HG02623 (cell line): Measurements from ENCODE around the gene CDCA4.
"Not testable (repeated sequence)": the region's sequence is repeated elsewhere in the genome, so short reads cannot be mapped to it uniquely, and the experiment has no call there.

ENCODE experiments used
- ATAC-seq: cut with Tn5 transposase; IDR thresholded peaks from one replicate; pipeline ENCODE4 v1.9.1; 2021; ENCODE audit warnings: moderate library complexity; ENCODE audit not compliant: unreplicated experiment

The CDCA4 gene

DNA sequence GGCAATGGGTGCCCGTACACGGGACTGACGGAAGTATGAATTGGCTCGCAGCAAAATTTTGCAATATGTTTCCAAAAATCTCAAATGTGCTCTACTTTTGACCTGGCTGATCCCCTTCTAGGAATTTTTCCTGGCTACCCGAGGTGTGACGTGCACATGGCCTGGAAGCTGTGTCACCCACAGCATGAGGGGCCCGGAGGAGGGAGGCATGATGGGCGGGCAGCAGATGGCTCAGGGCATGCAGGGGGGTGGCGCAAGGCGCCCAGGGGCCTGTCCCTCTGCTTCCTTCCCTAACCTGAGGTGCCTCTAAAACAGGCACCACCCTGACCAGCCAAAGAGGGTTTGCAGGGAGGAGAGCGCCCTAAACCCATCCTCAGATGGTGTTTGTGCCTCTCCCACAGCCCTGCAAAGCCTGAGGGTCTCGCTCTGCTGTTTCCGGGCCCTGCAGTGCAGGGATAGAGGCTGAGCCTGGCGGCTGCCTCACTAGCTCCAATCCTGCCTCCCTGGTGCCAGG is 37.7 kb upstream of the CDCA4 start:
- ATAC-seq, result no peak

DNA sequence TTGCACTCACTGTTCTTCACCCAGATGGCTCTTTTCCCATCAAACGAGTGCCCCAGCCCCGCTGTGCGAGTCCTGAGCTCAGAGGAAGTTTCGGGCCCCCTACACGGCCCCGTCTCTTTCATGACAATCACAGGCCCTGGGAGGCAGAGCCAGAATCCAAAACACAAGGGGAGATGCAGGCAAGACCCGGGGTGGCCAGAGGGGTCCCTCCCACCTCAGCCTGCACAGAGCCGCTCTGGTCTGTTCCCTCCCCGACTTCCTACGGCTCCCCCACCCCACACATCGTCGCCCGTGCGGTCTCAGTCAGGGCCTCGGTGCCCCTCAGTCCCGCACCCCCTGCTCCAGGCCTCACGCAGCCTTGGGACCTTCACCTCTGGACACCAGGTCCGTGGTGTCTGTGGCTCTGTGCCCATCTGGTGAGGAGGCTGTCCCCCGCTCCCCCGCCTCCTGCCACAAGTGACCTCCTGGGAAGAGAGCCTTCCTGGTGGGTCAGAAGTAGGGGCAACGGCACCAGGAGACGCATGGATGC is 35.5 kb upstream of the CDCA4 start:
- no peak for ATAC-seq

DNA sequence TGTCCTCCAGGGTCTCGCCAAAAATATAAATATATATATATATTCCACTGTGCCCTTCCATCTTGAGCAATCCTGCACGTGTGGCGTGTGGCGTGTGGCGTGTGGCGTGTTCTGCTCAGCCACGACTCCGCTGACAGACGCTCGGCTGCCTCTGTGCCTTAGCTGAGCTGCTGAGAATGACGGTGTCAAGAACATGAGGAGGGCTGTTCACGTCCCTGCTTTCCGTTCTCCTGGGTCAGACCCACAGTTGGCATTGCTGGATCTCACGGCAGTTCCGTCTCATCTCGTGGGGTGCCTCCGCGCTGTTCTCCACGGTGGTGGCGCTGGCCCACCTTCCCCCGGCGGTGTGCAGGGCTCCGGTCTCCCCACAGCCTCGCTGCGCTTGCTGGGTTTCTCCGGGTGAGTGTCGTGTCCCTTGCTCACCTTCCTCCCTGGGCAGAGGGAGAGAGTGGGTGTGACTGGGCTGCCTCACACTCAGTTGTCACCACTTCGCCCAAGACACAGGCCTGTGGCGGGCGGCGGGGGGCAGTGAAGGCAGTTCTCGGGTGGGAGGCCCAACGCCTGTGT is 34.9 kb upstream of the CDCA4 start:
- ATAC-seq, result no peak

DNA sequence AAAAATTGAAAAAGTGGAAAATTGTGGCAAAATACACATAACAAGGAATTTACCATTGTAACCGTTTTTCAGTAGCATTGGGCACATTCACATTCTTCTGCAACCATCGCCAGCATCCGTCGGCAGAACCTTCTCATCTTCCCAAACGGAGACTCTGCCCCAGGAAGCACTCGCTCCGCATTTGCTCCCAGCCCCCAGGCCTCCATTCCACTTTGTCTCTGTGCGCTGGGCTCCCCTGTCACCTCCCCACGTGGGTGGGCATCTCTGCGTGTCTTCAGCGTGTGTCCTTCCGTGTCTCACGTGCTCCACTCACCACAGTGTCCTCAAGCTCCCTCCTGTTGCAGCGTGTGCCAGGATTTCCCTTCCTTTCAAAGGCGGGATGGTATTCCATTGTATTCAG is 34.5 kb upstream of the CDCA4 start:
- ATAC-seq, result no peak

DNA sequence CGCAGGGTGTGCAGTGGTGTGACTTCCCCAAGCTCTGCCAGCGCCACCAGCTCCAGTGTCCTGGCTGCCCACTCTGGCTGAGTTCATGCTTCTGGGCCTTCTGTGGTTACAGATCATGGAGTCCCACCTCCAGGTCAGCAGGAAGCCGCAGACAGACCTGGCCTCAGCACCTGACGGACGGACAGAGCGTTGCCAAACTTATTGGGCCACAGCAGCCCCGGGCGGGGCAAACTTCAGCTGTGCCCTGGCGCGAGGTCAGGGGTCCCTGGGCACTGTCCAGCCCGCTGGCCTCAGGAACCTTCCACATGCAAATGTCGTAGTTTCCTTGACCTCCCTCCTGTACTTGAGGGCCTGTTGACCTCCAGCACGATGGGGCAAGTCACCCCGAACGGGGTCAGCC is 33.1 kb upstream of the CDCA4 start:
- ATAC-seq, result no peak

DNA sequence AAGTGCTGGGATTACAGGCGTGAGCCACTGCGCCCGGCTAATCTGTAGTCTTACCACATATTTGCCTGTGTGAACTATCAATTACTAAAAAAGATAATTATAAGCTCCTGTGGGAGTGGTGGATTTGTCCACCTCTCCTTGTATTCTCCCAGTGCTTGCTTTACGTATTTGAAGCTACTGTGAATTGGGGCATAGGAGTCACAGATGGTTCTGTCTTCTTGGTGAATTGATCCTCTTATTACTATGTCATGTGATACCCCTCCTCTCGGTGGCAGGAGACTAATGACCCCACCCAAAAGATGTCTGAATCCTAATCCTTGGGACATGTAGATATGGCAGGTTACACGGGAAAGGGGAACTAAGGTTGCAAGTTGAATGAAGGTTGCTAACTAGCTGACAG is 32.5 kb upstream of the CDCA4 start:
- no peak for ATAC-seq

DNA sequence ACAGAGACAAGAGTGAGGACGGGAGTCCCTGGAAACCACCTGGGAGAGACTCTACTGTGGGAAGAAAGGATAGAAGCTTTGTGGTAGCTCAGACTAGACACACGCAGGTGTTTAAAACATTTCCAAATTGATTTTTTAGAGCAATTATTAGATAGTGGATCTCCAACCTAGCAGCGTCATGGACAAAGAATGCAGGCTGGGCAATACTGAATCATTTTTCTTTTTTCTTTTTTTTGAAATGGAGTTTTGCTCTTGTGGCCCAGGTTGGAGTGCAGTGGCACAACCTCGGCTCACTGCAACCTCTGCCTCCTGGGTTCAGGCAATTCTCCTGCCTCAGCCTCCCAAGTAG is 31.2 kb upstream of the CDCA4 start:
- no peak for ATAC-seq

DNA sequence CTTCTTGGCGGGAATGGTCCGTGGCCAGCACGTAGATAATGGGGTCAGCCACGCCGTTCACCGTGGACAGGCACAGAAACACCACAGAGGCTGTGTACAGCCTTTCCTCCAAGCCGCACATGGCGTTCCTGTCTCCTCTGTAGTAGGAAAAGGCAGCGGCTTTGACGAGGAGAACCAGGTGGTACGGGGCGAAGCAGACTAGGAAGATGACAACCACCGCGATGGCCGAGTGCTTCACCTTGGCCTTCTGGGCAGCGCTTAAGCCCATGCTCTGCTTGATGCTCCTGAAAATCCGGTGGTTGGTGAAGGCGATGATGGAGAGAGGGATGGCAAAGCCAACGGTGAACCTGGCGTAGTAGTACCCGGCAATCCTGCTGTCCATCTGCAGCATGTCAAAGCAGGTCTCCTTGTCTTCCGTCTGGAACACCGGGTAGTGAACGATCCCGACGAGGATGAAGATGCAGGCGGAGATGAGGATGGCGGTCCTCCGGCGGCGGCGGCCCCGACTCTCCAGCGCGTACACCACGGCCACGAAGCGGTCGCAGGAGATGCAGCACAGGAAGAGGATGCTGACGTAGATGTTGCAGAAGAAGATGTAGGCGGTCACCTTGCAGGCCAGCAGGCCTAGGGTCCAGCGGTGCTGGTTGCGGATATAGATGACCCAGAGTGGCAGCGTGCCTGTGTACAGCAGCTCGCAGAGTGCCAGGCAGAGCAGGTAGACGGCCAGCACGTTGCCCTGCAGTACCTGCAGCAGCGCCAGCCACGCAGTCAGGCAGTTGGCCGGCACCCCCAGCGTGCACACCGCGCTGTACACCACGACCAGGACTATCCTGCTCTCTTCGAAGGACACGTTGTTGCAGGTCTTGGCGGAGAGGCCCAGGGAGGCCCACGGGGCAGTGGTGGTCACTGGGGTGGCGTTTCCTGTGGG is 30.6 kb upstream of the CDCA4 start:
- ATAC-seq, result no peak

DNA sequence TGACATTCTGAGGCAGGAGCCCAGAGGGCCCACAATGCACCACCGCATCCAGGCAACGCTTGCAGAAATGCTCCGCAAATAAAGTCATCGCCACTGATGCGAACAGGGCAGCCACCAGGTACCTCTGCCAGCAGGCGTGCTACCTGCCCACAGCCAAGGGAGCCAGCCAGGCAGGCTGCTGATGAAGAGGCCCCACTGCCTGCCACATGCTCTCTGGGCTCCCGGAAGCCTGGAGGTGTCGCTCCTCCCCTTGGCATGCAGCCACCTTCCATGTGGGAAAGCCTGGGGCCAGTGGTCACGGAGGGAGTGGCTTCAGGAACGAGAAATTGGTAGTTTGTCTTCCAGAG is 29.6 kb upstream of the CDCA4 start:
- ATAC-seq, result no peak

DNA sequence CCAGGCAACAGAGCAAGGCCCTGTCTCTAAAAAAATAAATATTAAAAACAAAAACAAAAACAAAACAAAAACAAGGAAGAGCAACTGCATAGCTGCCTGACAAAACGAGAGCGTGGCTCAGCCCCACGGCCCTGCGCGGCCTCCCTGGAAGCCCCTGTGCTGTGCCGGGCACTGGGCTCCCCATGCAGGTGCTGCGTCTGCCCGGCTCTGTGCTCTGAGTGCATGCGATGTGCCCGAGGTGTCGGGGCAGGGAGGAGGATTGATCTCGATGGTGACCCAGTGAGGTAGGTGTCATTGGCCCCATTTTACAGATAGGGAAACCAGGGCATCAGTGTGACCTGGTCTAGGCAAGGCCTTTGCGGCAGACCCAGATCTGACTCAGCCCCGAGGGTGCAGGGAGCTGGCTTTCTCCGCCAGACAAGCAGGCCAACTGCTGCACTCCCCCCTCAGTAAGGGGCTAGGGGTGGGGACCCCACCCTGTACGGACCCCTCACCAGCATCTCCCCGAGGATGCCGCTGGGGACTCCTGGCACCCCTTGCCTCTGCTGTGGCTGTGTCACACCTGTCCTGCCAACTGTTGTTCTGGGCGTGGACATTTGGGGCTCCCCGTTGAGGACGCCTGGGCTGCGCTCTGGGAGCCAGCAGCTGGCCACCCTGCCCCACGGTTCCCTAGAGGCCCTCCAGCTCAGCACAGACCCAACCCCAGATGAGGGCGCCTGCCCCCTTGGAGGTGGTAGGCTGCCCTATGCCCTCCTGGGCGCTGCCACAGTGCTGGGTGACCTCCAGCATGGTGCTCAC is 29.1 kb upstream of the CDCA4 start:
- no peak for ATAC-seq

DNA sequence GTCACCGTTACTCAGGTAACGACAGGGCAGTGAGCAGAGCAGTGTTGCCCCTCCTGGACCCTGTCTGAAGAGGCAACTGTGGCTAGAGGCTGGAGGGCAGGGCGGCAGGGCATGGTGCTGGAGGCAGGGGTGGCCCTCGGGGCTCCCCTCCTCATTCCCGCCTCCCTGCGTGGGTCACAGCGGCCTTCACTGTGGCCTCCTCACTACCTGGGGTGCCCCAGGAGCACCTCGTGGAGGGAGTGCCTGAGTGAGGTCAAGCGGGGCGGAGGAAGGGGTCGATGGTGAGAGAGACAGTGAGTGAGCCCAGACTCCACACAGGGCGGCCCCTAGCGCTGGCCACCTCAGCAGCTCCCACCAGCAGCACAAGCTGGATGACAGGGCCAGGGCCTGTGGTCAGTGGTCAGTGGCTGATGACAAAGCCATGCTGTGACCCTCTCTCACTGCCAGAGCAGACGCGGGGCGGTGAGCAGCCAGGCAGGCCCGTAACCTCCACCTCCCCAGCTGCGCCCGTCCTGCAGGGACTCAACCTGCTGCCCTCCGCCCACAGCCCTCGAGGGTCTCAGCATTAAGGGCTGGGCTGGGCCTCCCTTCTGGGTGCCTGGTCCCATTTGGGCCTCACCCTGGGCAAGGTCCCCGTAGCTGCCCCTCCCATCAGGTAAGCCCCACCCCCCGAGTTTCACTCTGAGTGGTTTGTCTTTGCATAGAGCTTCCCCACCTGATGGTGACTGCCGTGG is 26.6 kb upstream of the CDCA4 start:
- ATAC-seq, result no peak

DNA sequence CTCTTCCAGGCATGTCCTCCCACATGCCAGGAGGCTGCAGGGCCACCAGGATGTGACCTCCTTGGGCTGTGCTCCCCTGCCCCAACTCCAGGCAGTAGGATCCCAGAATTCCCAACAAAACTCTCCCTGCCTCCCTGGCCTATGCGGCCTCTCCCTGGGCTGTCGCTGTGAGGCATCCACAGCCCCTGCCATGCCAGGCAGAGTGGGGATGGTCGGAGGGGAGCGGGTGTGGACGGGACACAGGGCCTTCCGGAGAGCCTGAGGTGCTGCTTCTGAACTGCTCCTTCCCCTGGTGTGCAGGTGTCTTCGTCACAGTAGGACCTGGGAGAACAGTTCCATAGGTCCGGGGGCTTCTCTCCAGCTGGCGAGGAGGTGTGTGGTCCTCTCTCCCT is 26.0 kb upstream of the CDCA4 start:
- no peak for ATAC-seq

DNA sequence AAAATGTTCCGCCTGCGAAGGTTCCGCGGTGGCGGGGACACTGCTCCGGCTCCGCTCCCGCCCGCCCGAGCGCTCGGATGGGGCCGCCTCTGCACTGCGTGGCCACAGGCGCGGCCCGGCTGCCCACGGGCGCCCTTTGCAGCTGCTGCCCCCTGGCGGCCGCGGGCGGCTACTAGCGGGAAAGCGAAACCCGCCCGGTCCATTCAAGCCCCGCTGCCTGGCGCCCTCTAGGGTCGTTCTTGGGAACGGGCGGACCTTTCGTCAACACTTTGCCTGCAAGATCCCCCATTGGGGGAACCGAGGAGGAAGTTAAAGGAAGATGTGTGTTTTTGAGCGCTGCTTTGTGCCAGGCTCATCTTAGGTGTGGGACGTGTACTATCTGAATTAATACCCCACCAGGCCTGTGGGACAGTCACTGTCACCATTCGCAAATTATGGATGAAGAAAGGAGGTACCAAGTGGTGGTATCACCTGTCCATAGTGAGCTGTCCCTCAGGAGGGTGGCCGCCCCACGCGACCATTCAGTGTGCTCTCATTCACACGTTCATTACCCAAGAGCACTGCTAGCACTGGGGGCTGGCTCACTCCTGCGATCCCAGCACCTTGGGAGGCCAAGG is 24.9 kb upstream of the CDCA4 start:
- ATAC-seq, result peak; percentile 67

DNA sequence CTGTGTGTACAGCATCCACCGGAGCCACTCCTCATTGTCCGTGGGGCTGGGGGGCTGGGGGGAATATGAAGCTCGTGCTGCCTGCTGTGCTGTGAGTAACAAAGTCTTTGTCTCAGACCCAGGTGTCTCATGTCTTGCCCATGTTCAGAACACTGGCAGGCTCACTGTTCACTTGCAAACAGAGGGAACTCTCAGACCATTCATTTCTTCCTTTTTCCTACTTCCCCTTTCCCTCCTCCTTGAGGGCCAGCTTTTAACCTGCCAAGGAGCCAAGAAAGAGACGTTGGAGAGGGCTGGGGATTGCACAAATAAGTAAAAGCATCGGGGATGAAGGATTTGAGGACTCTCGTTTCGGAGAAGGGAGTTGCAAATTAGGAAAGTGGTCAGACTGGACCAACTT is 22.8 kb upstream of the CDCA4 start:
- no peak for ATAC-seq

DNA sequence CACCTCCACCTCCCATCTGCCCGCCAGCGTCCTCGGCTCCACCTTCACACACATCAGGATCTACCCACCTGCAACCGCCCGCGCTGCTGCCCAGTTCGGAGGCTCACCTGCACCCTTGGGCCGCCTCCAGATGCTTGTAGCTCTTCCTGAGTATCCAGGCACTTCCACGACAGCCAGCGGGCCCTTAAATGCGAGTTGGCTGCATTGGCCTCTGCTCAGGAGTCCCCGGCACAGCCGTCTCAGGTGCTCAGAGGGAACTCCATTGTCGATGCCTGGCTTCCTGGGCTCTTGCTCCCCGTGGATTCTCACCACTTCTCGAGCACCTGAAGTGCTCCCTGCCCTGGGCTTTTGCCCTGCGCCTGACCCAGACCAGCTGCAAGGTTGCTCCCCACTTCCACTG is 21.9 kb upstream of the CDCA4 start:
- ATAC-seq, result no peak

DNA sequence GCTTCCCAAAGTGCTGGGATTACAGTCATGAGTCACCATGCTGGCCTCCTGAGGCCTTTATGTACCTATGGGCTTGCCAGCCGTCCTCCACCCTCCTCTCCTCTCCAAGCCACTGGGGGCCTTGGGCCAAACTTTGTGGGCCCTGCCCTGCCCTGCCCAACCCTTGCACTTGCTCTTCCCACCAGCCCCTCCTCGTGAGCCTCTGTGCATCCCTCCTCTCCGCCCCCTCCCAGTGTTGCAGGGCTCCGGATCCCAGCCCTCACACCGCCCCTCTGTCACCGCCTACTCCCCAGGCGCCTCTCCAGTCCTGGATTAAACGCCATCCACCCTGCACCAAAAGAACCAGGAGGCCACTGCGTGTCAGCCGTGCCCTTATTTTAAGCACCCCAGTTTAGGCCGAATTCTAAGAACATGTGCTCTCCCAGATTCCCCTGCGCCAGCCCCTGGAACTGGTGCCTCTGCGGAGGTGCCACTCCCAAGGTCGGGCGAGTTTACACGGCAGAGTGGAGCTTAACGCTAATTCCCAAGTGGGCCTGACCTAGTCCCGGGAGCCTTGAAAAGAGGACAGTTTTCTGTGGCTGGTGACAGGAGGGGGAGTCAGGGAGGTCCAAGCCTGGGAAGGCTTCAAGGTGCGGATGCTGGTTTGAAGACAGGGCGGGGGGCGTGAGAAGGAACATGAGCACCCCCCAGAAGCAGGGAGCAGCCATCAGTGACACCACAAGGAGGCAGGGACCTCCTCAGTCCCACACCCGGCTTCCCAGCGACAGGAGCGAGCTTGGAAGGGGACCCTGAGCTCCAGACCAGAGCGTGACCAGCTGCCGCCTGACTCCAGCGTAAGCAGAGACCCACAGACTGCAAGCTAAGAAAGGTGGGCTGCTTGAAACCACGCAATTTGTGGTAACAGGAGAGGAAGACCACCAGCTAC is 21.2 kb upstream of the CDCA4 start:
- no peak for ATAC-seq

DNA sequence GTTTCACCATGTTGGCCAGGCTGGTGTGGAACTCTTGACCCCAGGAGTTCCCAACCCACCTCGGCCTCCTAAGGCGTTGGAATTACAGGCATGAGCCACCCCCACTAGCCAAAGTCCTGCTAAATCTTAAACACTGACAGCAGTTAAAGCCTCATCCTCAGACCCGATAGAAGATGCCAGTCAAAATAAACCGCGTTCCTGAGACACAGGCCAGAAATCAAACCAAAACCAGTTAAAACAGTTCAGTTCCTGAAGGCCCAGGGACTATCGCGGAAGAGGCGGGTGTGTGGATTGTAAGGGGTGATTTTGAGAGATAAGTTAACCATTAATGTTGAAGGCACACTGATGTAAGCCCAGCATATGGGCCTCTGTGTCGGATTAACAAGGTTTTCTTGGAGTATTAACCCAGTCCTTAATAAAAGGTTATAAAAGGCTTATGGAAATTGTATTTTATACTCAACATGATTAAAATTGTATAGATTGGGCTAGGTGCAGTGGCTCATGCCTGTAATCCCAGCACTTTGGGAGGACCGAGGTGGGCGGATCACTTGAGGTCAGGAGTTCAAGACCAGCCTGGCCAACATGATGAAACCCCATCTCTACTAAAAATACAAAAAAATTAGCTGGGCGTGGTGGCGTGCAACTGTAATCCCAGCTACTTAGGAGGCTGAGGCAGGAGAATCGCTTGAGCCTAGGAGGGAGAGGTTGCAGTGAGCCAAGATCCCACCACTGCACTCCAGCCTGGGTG is 18.7 kb upstream of the CDCA4 start:
- no peak for ATAC-seq

DNA sequence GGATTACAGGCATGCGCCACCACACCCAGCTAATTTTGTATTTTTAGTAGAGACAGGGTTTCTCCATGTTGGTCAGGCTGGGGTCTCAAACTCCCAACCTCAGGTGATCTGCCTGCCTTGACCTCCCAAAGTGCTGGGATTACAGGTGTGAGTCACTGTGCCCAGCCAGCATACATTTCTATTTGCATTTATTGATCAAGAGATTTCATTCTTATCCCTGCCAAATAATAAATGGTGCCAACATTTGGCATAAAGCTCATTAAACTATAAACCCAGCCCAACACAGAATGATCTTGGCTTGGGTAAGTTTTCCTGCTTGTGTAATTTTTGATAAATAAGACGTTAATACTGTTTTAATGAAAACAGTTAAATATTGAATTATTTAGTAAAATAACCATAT is 14.7 kb upstream of the CDCA4 start:
- ATAC-seq, result not testable (repeated sequence)
